ENCODE measurements around the gene CTBP2.
A peak's percentile ranks its signal among the peaks of the same experiment; 100 is the strongest.

Gene CTBP2

GRCh38 chr10:124977161-124977560, 183.2 kb downstream of the CTBP2 start:
- no peak for DNase-seq (ENCODE audit: low read depth)

GRCh38 chr10:124975977-124976514, 184.3 kb downstream of the CTBP2 start:
- no peak for DNase-seq (ENCODE audit: low read depth)

DNA sequence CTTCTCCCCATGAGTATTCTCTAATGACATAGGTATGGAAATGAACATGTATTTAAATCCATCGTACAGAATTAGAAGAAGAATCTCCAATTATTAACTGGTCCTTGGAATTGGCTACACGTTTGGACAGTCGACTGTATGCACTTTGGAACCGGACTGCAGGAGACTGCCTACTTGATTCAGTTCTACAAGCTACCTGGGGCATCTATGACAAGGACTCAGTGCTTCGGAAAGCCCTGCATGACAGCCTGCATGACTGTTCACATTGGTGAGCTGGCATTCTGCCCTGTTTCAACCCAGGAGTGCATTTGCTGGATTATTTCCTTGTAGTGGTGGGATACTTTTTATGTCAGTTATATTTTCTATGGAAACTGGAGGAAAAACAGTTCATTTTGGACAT, 186.2 kb downstream of the CTBP2 start:
- DNase-seq (ENCODE audit: low read depth) = no peak

DNA sequence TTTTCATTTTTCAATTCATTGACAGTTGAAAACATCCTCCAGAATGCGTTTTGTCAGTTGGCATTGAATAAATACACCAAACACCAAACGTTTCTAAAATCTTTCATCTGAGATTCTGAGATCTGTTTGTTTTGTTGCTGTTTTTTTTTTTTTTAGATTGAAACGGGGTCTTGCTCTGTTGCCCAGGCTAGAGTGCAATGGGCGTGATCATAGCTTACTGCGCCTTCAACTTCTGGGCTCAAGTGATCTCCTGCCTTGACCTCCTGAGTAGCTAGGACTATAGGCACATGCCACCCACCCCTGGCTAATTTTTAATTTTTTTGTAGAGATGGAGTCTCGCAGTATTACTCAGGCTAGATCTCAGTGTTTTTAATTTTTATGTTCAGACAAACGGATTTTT, 187.7 kb downstream of the CTBP2 start:
- DNase-seq (ENCODE audit: low read depth) = no peak

DNA sequence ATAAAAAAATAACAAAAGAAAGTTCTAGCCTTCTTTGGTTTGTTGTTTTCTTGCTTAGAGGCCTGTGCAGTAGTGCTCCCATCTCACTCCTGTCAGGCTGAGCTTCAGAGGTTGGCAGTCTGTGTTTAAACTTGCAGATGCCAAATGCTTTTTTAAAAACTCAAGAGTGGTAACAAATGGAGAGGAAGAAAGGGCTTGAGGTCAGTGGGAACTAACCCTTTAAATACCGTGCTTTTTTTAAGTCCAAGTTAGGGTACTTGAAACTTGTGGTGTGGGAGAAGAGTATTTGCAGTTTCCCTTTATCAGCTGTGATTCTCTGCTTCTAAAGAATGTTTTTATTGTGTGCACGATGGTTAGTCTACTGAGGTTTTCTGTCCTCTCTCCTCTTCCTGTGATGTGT, 189.1 kb downstream of the CTBP2 start:
- no peak for DNase-seq (ENCODE audit: low read depth)

GRCh38 chr10:124967255-124967654, 193.1 kb downstream of the CTBP2 start:
- no peak for DNase-seq (ENCODE audit: low read depth)

- DNase-seq (ENCODE audit: low read depth) = no peak
Observed at GRCh38 chr10:124966008-124966407, 194.4 kb downstream of the CTBP2 start.

GRCh38 chr10:124963866-124964720, 196.3 kb downstream of the CTBP2 start:
- no peak for DNase-seq (ENCODE audit: low read depth)

DNA sequence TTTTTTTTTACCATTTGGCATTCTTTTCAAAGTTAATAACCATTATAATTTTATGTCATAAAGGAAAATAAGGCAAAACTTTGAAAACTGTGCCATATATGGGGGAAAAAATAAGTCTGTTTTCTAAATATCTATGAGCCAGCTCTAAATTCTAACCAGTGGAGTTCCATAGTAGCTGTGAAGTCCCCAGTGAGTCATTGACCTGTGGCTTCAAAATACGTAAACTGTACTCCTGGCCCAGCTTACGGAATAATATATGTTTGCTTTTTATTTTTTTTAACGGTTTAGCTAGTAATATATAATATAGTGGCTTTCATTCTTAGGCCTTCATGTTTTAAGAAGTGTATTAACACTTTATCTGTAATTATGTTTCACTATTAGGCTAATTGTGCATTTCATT, 197.9 kb downstream of the CTBP2 start:
- no peak for DNase-seq (ENCODE audit: low read depth)

DNA sequence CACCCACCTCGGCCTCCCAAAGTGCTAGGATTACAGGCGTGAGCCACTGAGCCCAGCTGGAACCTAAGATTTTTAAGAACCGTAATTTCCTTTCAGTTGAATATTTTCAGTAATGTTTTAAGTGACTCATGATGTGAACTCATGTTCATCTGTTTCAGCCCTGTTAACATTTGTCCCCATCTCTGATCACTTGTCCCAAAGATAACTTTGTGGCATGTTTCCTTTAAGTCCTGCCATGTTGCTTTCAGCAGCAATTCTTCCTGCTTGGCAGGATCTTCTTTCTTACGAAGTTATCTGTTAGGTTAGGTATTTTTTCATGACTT, 199.2 kb downstream of the CTBP2 start:
- DNase-seq (ENCODE audit: low read depth) = no peak

GRCh38 chr10:124959564-124959963, 200.8 kb downstream of the CTBP2 start:
- no peak for DNase-seq (ENCODE audit: low read depth)

GRCh38 chr10:124957404-124957947, 202.9 kb downstream of the CTBP2 start:
- DNase-seq (ENCODE audit: low read depth) = no peak

- DNase-seq (ENCODE audit: low read depth) = no peak
Observed at GRCh38 chr10:124956764-124957163, 203.6 kb downstream of the CTBP2 start.

- DNase-seq (ENCODE audit: low read depth) = no peak
Observed at GRCh38 chr10:124955868-124956267, 204.5 kb downstream of the CTBP2 start.

GRCh38 chr10:124955243-124955642, 205.1 kb downstream of the CTBP2 start:
- no peak for DNase-seq (ENCODE audit: low read depth)

- DNase-seq (ENCODE audit: low read depth) = no peak
Observed at GRCh38 chr10:124953421-124953820, 206.9 kb downstream of the CTBP2 start.

GRCh38 chr10:124952123-124952522, 208.2 kb downstream of the CTBP2 start:
- DNase-seq (ENCODE audit: low read depth) = no peak

- no peak for DNase-seq (ENCODE audit: low read depth)
Observed at GRCh38 chr10:124949543-124949942, 210.8 kb downstream of the CTBP2 start.

DNA sequence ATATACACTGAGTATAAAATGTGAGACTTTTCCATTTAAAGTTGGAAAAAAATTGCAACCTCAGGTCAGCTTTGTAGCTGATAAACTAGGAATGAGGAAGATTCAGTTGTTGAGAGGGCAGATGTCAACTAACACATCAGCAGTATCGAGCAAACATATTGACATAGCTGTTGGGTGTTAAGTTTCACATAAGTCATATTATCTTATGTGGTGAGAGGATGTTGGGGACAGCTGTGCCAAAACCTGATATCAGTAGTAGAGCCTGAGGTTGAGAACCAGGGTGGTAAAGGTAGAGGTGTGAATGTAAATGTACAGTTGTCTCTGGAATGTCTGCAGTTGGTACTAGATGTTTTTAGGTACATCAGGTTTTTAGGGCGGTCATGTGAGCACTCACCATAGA, 213.4 kb downstream of the CTBP2 start:
- DNase-seq (ENCODE audit: low read depth) = no peak

GRCh38 chr10:124944982-124945381, 215.4 kb downstream of the CTBP2 start:
- no peak for DNase-seq (ENCODE audit: low read depth)

DNA sequence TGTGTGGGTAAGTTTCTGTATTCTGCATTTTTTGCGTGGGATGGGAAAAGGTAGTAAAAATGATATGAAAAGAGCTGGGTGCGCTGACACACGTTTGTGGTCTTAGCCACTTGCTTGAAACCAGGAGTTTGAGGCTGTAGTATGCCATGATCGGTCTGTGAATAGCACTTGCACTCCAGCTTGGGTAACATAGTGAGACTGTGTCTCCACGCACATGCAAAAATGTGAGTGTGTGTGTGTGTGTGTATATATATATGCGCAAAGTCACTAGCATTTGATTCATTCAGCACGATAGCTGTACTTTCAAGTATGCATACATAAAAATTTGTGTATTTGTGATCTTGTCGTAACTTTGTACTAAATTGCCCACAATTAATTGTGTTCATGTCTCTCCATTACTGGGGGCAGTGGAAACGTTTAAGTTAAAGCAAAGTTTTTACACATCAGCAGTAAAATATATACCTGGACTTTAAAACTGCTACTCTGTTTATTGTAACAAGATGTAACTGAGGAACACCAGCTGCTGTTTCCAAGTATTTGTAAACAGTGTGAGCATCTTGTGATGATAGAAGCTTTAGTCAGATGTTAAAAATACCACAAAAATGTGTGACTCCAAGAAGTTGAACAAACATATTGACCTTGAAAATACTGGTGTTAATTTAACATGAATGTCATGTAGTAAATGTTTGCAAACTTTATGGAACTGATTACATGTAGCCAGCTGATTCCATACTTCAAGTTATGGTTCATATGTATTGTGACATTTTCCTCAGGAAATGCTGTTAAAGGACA, 216.9 kb downstream of the CTBP2 start:
- DNase-seq (ENCODE audit: low read depth) = peak; percentile 69

- no peak for DNase-seq (ENCODE audit: low read depth)
Observed at GRCh38 chr10:124942317-124943169, 217.8 kb downstream of the CTBP2 start.
